ENCODE results near the gene PARVB.

PARVB gene

GRCh38 chr22:44200855-44201550 is 176.9 kb downstream of the PARVB start:
- no peak overlapping the region for H3K27ac ChIP-seq (ENCODE audit: low read depth in 2 of 2, low read length in 2 of 2)
- no peak overlapping the region for H3K4me3 ChIP-seq (ENCODE audit: low read length in 2 of 2)
- no peaks in the 10 kb centered on the region for H3K27me3 ChIP-seq (ENCODE audit: control insufficient read depth in 2 of 2, insufficient read depth in 2 of 2, low read length in 2 of 2)
- no peak overlapping the region for H3K9ac ChIP-seq (ENCODE audit: low read depth in 1 of 2, low read length in 2 of 2)
- H3K9me3 ChIP-seq (ENCODE audit: control insufficient read depth in 2 of 2, low read length in 2 of 2): no peaks in the 10 kb centered on the region
- no peaks in the 10 kb centered on the region for H3K36me3 ChIP-seq (ENCODE audit: control insufficient read depth in 2 of 2, insufficient read depth in 2 of 2, low read length in 2 of 2)
- H3K4me1 ChIP-seq (ENCODE audit: control insufficient read depth in 2 of 2, insufficient read depth in 2 of 2, low read length in 2 of 2): no peaks in the 10 kb centered on the region

GRCh38 chr22:44201665-44202064 is 177.6 kb downstream of the PARVB start:
- Histone ChIP-seq H3K36me3 (ENCODE audit: control insufficient read depth in 2 of 2, insufficient read depth in 2 of 2, low read length in 2 of 2) (no peaks in the 10 kb centered on the region), H3K4me1 (ENCODE audit: control insufficient read depth in 2 of 2, insufficient read depth in 2 of 2, low read length in 2 of 2) (no peaks in the 10 kb centered on the region), H3K9ac (ENCODE audit: low read depth in 1 of 2, low read length in 2 of 2) (no peak overlapping the region), H3K9me3 (ENCODE audit: control insufficient read depth in 2 of 2, low read length in 2 of 2) (no peaks in the 10 kb centered on the region), H3K4me3 (ENCODE audit: low read length in 2 of 2) (no peak overlapping the region), H3K27me3 (ENCODE audit: control insufficient read depth in 2 of 2, insufficient read depth in 2 of 2, low read length in 2 of 2) (no peaks in the 10 kb centered on the region), H3K27ac (ENCODE audit: low read depth in 2 of 2, low read length in 2 of 2) (no peak overlapping the region)

DNA sequence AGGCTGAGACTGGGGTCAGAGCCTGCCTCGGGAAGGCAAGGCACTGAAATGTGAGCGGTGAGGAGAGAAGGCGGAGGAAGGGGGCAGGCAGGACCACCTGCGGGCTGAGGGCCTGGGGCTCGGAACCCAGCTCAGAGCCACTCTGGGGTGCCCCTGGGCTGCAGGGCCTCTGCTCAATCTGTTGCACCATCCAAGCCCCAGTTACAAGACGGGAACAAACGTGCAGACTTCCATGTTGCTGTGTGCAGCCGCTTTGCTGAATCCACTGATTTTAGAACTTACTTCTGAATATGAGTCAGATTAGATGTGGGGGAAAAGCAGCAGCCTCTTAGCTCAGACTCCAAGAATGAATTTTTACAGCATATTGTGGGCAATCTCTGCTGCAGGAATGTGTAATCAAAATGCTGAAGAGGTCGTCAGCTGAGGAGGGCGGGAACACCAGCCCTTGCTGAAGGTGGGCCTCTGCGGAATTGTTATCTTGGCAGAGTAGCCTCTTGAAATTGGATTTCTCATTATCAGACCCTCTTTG is 178.2 kb downstream of the PARVB start:
- H3K4me1 ChIP-seq (ENCODE audit: control insufficient read depth in 2 of 2, insufficient read depth in 2 of 2, low read length in 2 of 2): no peaks in the 10 kb centered on the region
- no peaks in the 10 kb centered on the region for H3K9me3 ChIP-seq (ENCODE audit: control insufficient read depth in 2 of 2, low read length in 2 of 2)
- H3K9ac ChIP-seq (ENCODE audit: low read depth in 1 of 2, low read length in 2 of 2): no peak overlapping the region
- H3K27ac ChIP-seq (ENCODE audit: low read depth in 2 of 2, low read length in 2 of 2): no peak overlapping the region
- H3K36me3 ChIP-seq (ENCODE audit: control insufficient read depth in 2 of 2, insufficient read depth in 2 of 2, low read length in 2 of 2): no peaks in the 10 kb centered on the region
- no peaks in the 10 kb centered on the region for H3K27me3 ChIP-seq (ENCODE audit: control insufficient read depth in 2 of 2, insufficient read depth in 2 of 2, low read length in 2 of 2)
- no peak overlapping the region for H3K4me3 ChIP-seq (ENCODE audit: low read length in 2 of 2)

DNA sequence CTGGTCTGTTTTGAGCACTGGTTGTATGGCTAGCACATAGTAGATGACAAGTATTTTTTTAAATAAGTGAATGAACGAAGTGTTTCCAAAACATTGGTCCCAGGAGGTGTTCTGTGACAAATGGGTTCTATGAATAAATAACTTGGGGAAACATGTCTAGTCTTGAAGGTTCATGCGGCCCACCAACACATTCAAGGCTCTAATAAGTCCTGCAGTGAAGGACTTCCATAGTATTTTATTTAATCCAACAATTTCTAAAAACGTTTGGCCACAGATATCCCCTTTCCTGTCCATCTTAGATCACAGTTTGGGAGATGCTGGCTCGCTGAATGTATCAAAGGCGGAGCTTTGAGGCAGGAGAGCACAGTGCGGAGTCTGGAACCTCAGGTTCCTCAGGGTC is 179.1 kb downstream of the PARVB start:
- no peak overlapping the region for H3K27ac ChIP-seq (ENCODE audit: low read depth in 2 of 2, low read length in 2 of 2)
- no peak overlapping the region for H3K4me3 ChIP-seq (ENCODE audit: low read length in 2 of 2)
- no peaks in the 10 kb centered on the region for H3K9me3 ChIP-seq (ENCODE audit: control insufficient read depth in 2 of 2, low read length in 2 of 2)
- no peaks in the 10 kb centered on the region for H3K36me3 ChIP-seq (ENCODE audit: control insufficient read depth in 2 of 2, insufficient read depth in 2 of 2, low read length in 2 of 2)
- no peaks in the 10 kb centered on the region for H3K27me3 ChIP-seq (ENCODE audit: control insufficient read depth in 2 of 2, insufficient read depth in 2 of 2, low read length in 2 of 2)
- H3K4me1 ChIP-seq (ENCODE audit: control insufficient read depth in 2 of 2, insufficient read depth in 2 of 2, low read length in 2 of 2): no peaks in the 10 kb centered on the region
- H3K9ac ChIP-seq (ENCODE audit: low read depth in 1 of 2, low read length in 2 of 2): no peak overlapping the region

GRCh38 chr22:44204739-44205515 is 180.8 kb downstream of the PARVB start:
- Histone ChIP-seq H3K4me3 (ENCODE audit: low read length in 2 of 2) (no peak overlapping the region), H3K27ac (ENCODE audit: low read depth in 2 of 2, low read length in 2 of 2) (no peak overlapping the region), H3K27me3 (ENCODE audit: control insufficient read depth in 2 of 2, insufficient read depth in 2 of 2, low read length in 2 of 2) (no peaks in the 10 kb centered on the region), H3K9ac (ENCODE audit: low read depth in 1 of 2, low read length in 2 of 2) (no peak overlapping the region), H3K36me3 (ENCODE audit: control insufficient read depth in 2 of 2, insufficient read depth in 2 of 2, low read length in 2 of 2) (no peaks in the 10 kb centered on the region), H3K4me1 (ENCODE audit: control insufficient read depth in 2 of 2, insufficient read depth in 2 of 2, low read length in 2 of 2) (no peaks in the 10 kb centered on the region), H3K9me3 (ENCODE audit: control insufficient read depth in 2 of 2, low read length in 2 of 2) (no peaks in the 10 kb centered on the region)

GRCh38 chr22:44205516-44206329 is 181.6 kb downstream of the PARVB start:
- Histone ChIP-seq H3K36me3 (ENCODE audit: control insufficient read depth in 2 of 2, insufficient read depth in 2 of 2, low read length in 2 of 2) (no peaks in the 10 kb centered on the region), H3K27me3 (ENCODE audit: control insufficient read depth in 2 of 2, insufficient read depth in 2 of 2, low read length in 2 of 2) (no peaks in the 10 kb centered on the region), H3K9me3 (ENCODE audit: control insufficient read depth in 2 of 2, low read length in 2 of 2) (no peaks in the 10 kb centered on the region), H3K4me1 (ENCODE audit: control insufficient read depth in 2 of 2, insufficient read depth in 2 of 2, low read length in 2 of 2) (no peaks in the 10 kb centered on the region), H3K9ac (ENCODE audit: low read depth in 1 of 2, low read length in 2 of 2) (no peak overlapping the region), H3K4me3 (ENCODE audit: low read length in 2 of 2) (no peak overlapping the region), H3K27ac (ENCODE audit: low read depth in 2 of 2, low read length in 2 of 2) (no peak overlapping the region)

GRCh38 chr22:44206330-44206645 is 182.2 kb downstream of the PARVB start:
- H3K36me3 ChIP-seq (ENCODE audit: control insufficient read depth in 2 of 2, insufficient read depth in 2 of 2, low read length in 2 of 2): no peaks in the 10 kb centered on the region
- H3K27me3 ChIP-seq (ENCODE audit: control insufficient read depth in 2 of 2, insufficient read depth in 2 of 2, low read length in 2 of 2): no peaks in the 10 kb centered on the region
- H3K4me1 ChIP-seq (ENCODE audit: control insufficient read depth in 2 of 2, insufficient read depth in 2 of 2, low read length in 2 of 2): no peaks in the 10 kb centered on the region
- no peak overlapping the region for H3K4me3 ChIP-seq (ENCODE audit: low read length in 2 of 2)
- no peaks in the 10 kb centered on the region for H3K9me3 ChIP-seq (ENCODE audit: control insufficient read depth in 2 of 2, low read length in 2 of 2)
- H3K27ac ChIP-seq (ENCODE audit: low read depth in 2 of 2, low read length in 2 of 2): no peak overlapping the region
- H3K9ac ChIP-seq (ENCODE audit: low read depth in 1 of 2, low read length in 2 of 2): no peak overlapping the region

DNA sequence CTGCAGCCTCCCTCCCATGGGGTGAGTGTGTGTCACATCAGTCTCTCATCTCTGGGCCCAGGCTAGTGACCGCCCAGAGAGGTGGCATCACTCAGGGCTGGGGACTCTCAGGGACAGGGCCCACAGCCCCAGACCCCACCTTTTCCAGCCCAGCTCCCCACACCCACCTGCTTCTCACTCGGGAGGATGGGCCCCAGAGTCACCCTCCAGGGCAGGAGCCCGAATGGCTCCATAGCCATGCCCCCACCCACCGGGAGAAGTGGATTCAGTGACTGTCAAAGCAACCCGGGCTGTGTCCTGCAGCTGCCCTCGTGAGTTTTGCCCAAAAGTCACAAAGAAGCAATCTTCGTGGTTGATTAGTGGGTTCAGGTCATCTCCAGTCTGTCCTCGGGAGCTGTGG is 182.6 kb downstream of the PARVB start:
- H3K4me3 ChIP-seq (ENCODE audit: low read length in 2 of 2): no peak overlapping the region
- H3K27ac ChIP-seq (ENCODE audit: low read depth in 2 of 2, low read length in 2 of 2): no peak overlapping the region
- H3K4me1 ChIP-seq (ENCODE audit: control insufficient read depth in 2 of 2, insufficient read depth in 2 of 2, low read length in 2 of 2): no peaks in the 10 kb centered on the region
- no peaks in the 10 kb centered on the region for H3K36me3 ChIP-seq (ENCODE audit: control insufficient read depth in 2 of 2, insufficient read depth in 2 of 2, low read length in 2 of 2)
- H3K9ac ChIP-seq (ENCODE audit: low read depth in 1 of 2, low read length in 2 of 2): no peak overlapping the region
- no peaks in the 10 kb centered on the region for H3K9me3 ChIP-seq (ENCODE audit: control insufficient read depth in 2 of 2, low read length in 2 of 2)
- H3K27me3 ChIP-seq (ENCODE audit: control insufficient read depth in 2 of 2, insufficient read depth in 2 of 2, low read length in 2 of 2): no peaks in the 10 kb centered on the region

DNA sequence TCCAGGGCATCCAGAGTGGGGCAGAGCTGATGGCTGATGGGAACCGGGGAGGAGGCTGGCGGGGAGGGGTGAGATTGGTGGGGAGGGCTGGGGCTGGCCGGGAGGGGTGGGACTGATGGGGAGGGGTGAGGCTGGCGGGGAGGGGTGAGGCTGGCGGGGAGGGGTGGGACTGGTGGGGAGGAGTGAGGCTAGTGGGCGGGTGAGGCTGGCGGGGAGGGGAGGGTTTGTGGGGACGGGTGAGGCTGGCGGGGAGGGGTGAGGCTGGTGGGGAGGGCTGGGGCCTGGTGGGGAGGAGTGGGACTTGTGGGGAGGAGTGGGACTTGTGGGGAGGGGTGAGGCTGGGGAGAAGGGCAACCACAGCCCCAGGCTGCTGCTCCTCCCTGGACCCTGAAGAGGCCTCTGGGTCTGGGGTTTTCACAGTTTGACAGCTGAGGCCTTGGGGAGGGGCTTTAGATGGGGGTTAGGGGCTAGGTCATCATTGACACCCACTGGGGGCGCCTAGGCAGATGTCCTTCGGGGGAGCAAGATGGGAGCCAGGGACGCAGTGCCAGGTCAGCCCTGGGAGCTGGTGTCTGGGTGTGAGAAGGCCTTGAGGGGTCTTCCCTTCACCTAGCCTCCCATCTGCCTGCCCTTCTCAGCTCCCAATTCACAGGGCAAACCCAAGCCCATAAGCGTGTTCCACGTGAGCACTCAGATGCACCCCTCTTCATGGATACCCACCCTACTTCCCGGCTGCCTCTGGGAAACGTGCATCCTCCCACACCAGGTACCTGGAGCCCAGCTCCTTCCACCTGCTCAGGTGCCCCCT is 183.3 kb downstream of the PARVB start:
- peaks cover 0 to 3% of the 10 kb centered on the region in 2 donors for H3K4me1 ChIP-seq (ENCODE audit: control insufficient read depth in 2 of 2, insufficient read depth in 2 of 2, low read length in 2 of 2)
- H3K9me3 ChIP-seq (ENCODE audit: control insufficient read depth in 2 of 2, low read length in 2 of 2): no peaks in the 10 kb centered on the region
- H3K36me3 ChIP-seq (ENCODE audit: control insufficient read depth in 2 of 2, insufficient read depth in 2 of 2, low read length in 2 of 2): no peaks in the 10 kb centered on the region
- no peaks in the 10 kb centered on the region for H3K27me3 ChIP-seq (ENCODE audit: control insufficient read depth in 2 of 2, insufficient read depth in 2 of 2, low read length in 2 of 2)
- H3K4me3 ChIP-seq (ENCODE audit: low read length in 2 of 2): no peak overlapping the region
- no peak overlapping the region for H3K9ac ChIP-seq (ENCODE audit: low read depth in 1 of 2, low read length in 2 of 2)
- H3K27ac ChIP-seq (ENCODE audit: low read depth in 2 of 2, low read length in 2 of 2): no peak overlapping the region

Data from mucosa of rectum (tissue), 2 donors.